ENCODE results near the gene C10orf90.
"Not testable (repeated sequence)": the region's sequence is repeated elsewhere in the genome, so short reads cannot be mapped to it uniquely, and the experiment has no call there.

DNA sequence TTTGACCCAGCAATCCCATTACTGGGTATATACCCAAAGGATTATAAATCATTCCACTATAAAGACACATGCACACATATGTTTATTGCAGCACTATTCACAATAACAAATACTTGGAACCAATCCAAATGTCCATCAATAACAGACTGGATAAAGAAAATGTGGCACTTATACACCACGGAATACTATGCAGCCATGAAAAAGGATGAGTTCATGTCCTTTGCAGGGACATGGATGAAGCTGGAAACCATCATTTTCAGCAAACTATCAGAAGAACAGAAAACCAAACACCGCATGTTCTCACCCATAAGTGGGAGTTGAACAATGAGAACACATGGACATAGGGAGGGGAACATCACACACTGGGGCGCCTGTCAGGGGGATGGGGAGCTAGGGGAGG is 291.3 kb downstream of the C10orf90 start:
- TF ChIP-seq FOXK2 (IDR thresholded peaks at IDR 0.05); BHLHE40 (IDR thresholded peaks at IDR 0.05; ENCODE audit: borderline replicate concordance); NFRKB (IDR thresholded peaks at IDR 0.05); TARDBP (IDR thresholded peaks at IDR 0.05): not testable (repeated sequence)
- TF ChIP-seq, protein P1, sequence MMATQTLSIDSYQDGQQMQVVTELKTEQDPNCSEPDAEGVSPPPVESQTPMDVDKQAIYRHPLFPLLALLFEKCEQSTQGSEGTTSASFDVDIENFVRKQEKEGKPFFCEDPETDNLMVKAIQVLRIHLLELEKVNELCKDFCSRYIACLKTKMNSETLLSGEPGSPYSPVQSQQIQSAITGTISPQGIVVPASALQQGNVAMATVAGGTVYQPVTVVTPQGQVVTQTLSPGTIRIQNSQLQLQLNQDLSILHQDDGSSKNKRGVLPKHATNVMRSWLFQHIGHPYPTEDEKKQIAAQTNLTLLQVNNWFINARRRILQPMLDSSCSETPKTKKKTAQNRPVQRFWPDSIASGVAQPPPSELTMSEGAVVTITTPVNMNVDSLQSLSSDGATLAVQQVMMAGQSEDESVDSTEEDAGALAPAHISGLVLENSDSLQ (IDR thresholded peaks at IDR 0.05): not testable (repeated sequence)

Measured in HEK293T (cell line).